Peyer's patch (tissue), 4 donors: ENCODE results near the gene MARF1.

Experiments
- CTCF ChIP-seq, 6 experiments: fragments of 450-650 bp in 4 of 6; fragments of 200-600 bp in 2 of 6; sonication (generic) in 1 of 6; IDR thresholded peaks; one replicate each; pipeline ENCODE4 v1.5.1; 2017 to 2019; ENCODE audit warnings: antibody characterized with exemption in 6 of 6, mild to moderate bottlenecking in 3 of 6, moderate library complexity in 1 of 6
- POLR2A ChIP-seq, 2 donors: fragments of 450-650 bp; IDR thresholded peaks; one replicate each; pipeline ENCODE4 v1.5.1; 2017; ENCODE audit warnings: antibody characterized with exemption in 2 of 2, mild to moderate bottlenecking in 2 of 2, moderate library complexity in 2 of 2

GRCh38 chr16:15691046-15691445, 48.1 kb upstream of the MARF1 start:
- TF ChIP-seq POLR2A (IDR thresholded peaks at IDR 0.05), result no peak
- no peak for TF ChIP-seq CTCF (IDR thresholded peaks at IDR 0.05)
